Activated B cell treated with CpG ODN at 0.5 μM for 24 hours (primary cell): ENCODE measurements around the gene XPNPEP1. TPM values are rescaled to one million over a fixed set of nuclear protein-coding genes. Genes with fewer than 3 reads are reported as not detected.

ENCODE experiments used
- ATAC-seq: fragments of 200-7000 bp; cut with Tn5 transposase; one replicate; pipeline ENCODE4 v1.10.0; 2021; ENCODE audit warnings: low read depth, mild to moderate bottlenecking, moderate library complexity
- CTCF ChIA-PET: fragments of 350-600 bp; sonication (Branson Sonifier 250); formaldehyde crosslinking; loops from one replicate; lab custom pipeline; 2021; ENCODE audit warnings: antibody characterized with exemption; lab: Charles Lee
- POLR2A ChIA-PET: fragments of 350-600 bp; sonication (Branson Sonifier 250); formaldehyde crosslinking; loops from one replicate; lab custom pipeline; 2021; ENCODE audit warnings: antibody characterized with exemption; lab: Charles Lee
- DNase-seq: peaks from one replicate; pipeline ENCODE4 v3.0.0; 2022
- H3K27ac Mint-ChIP-seq: one replicate; pipeline ENCODE4 v1.8.0; 2020; ENCODE audit warnings: mixed read lengths
- H3K27me3 Mint-ChIP-seq: one replicate; pipeline ENCODE4 v1.8.0; 2021; ENCODE audit warnings: mixed read lengths
- H3K36me3 Mint-ChIP-seq: one replicate; pipeline ENCODE4 v1.8.0; 2021; ENCODE audit warnings: low read depth, mixed read lengths
- H3K4me1 Mint-ChIP-seq: one replicate; pipeline ENCODE4 v1.8.0; 2021; ENCODE audit warnings: mixed read lengths
- H3K4me3 Mint-ChIP-seq: one replicate; pipeline ENCODE4 v1.8.0; 2020; ENCODE audit warnings: mild to moderate bottlenecking, mixed read lengths
- H3K9me3 Mint-ChIP-seq: one replicate; pipeline ENCODE4 v1.8.0; 2020; ENCODE audit warnings: mixed read lengths
- intact Hi-C: fragments of 100-400 bp; cut with micrococcal nuclease; formaldehyde crosslinking; loops from one replicate; pipeline ENCODE4 v1.15.1; 2024
- total RNA-seq: library from RNA; stranded (reverse); gene quantifications from 2 replicates; pipeline ENCODE4 v1.2.3, GENCODE V29; 2022
- TF ChIP-seq, protein P1 (sequence below): fragments of 200-600 bp; IDR thresholded peaks from one replicate; pipeline ENCODE4 v1.8.0; 2022; ENCODE audit warnings: antibody characterized with exemption, mild to moderate bottlenecking

The XPNPEP1 gene
- total RNA-seq, 1 donor from 2014 or later: 70.6 TPM

DNA sequence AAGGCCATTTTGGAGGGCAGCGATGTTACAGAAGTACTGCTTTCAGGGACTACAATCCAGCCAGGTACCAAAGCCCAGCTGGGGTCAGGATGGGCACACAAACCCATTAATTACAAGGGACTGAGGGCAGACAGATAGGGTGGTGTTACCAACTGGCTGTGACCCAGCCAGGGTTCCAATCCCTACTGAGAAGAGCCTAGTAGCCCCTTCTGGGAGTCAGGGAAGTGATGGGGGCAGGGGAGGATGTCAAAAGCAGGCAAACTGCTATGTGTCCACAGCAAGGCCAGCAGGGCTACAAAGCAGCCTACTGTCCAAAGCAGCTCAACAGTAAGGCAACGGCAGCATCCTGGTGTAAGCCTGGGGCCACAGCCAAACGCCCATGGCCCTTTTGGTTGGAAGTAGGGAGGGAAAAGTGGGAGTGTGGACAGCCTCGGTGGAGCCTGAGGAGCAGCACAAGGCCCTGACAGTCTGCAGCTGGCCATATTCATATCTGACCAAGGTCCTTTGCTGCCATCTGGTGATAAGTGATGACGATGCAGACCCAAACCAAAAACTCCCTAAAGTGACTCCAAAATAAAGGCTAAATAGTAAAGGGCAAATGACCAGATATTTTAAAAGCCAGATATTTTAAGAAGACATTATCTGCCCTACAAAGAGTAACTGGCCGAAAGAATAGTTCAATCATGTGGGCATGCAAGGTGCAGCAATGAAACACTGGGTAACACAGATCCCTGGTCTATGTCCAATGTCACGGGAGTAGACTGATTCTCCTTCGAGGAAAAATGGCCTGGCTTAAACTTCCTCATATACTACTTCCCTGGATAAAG lies 56.9 kb downstream of the XPNPEP1 start:
- POLR2A ChIA-PET: no interaction called here
- Mint-ChIP-seq H3K4me3 (no peak overlapping the region), H3K27ac (no peak overlapping the region), H3K36me3 (peaks cover 87% of the 10 kb centered on the region), H3K4me1 (no peaks in the 10 kb centered on the region), H3K9me3 (peaks cover 20% of the 10 kb centered on the region), H3K27me3 (no peaks in the 10 kb centered on the region)
- CTCF ChIA-PET: interaction anchor here (1.3 to 2.1 kb wide), 2 partner anchors 10 to 14 kb away, joined by 3 to 5 read pairs; no protein-coding TSS in a partner anchor
- intact Hi-C loops: no loop called here
- DNase-seq (no peak), ATAC-seq (no peak)
- TF ChIP-seq, protein P1, sequence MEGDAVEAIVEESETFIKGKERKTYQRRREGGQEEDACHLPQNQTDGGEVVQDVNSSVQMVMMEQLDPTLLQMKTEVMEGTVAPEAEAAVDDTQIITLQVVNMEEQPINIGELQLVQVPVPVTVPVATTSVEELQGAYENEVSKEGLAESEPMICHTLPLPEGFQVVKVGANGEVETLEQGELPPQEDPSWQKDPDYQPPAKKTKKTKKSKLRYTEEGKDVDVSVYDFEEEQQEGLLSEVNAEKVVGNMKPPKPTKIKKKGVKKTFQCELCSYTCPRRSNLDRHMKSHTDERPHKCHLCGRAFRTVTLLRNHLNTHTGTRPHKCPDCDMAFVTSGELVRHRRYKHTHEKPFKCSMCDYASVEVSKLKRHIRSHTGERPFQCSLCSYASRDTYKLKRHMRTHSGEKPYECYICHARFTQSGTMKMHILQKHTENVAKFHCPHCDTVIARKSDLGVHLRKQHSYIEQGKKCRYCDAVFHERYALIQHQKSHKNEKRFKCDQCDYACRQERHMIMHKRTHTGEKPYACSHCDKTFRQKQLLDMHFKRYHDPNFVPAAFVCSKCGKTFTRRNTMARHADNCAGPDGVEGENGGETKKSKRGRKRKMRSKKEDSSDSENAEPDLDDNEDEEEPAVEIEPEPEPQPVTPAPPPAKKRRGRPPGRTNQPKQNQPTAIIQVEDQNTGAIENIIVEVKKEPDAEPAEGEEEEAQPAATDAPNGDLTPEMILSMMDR: no peak

DNA sequence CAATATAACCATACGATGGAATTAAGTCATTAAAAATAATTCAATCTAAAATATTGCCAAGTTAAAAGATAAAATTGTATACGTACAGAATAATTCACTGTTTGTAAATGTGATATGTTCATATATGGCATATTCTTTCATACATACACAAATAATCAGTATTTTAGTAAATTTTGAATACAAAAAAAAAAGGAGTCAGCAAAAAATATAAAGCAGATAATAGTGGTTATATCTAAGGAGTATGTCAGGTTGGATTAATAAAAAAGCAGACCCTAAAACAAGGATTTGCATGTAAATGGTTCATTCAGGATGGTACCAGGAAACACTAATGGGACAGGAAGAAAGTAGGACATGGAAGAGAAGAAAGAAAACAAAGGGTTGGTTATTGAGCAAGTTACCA lies 59.5 kb downstream of the XPNPEP1 start:
- Mint-ChIP-seq H3K36me3 (peaks cover 64% of the 10 kb centered on the region), H3K4me3 (no peak overlapping the region), H3K4me1 (peaks cover 17% of the 10 kb centered on the region), H3K27ac (no peak overlapping the region), H3K27me3 (no peaks in the 10 kb centered on the region), H3K9me3 (peaks cover 20% of the 10 kb centered on the region)
- no peak for DNase-seq
- ATAC-seq: no peak
- intact Hi-C loops: no loop called here
- TF ChIP-seq, protein P1: no peak
- POLR2A ChIA-PET: no interaction called here
- CTCF ChIA-PET: interaction anchor here (1.9 kb wide), 1 partner anchor 20 kb away, joined by 4 read pairs; no protein-coding TSS in a partner anchor

DNA sequence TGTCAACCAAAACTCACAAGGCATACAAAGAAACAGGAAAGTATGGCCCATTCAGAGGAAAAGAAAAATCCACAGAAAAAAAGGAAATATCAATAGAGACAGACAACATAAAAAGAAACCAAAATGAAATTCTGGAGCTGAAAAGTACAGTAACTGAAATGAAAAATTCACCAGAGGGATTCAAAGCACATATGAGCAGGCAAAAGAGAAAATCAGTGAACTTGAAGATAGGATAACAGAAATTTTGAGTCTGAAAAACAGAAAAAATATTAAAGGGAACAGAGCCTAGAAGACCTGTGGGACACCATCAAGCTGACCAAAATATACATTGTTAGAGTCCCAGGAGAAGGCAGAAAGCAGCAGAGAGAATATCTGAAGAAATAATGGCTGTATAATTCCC lies 60.6 kb downstream of the XPNPEP1 start:
- Mint-ChIP-seq H3K4me3 (no peak overlapping the region), H3K9me3 (peaks cover 20% of the 10 kb centered on the region), H3K27ac (no peak overlapping the region), H3K4me1 (peaks cover 17% of the 10 kb centered on the region), H3K27me3 (no peaks in the 10 kb centered on the region), H3K36me3 (peaks cover 54% of the 10 kb centered on the region)
- ChIA-PET CTCF (interaction anchor here (1.9 kb wide), 1 partner anchor 22 kb away, joined by 4 read pairs; no protein-coding TSS in a partner anchor), POLR2A (no interaction called here)
- intact Hi-C loops: no loop called here
- TF ChIP-seq, protein P1: no peak
- ATAC-seq (no peak), DNase-seq (no peak)

DNA sequence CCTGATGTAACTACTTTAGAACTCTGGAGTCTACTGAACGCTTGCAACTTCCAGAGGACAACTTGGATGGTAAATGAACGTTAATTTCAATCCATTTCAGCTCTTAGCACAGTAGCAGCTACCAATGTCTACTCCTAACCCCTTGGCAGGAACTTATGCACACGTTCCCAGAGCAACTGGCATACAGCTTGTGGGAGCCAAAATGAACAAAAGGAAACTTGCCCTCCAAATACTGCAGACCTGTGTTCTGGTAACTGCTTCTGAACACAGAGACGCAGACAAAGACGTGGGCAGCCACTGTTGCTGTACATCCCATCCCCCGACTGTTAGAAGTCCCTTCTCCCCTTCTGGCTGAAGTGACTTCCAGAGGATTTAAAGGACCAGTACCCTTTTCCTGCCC lies 61.3 kb downstream of the XPNPEP1 start:
- ATAC-seq (no peak), DNase-seq (no peak)
- Mint-ChIP-seq H3K27me3 (no peaks in the 10 kb centered on the region), H3K4me3 (no peak overlapping the region), H3K27ac (no peak overlapping the region), H3K9me3 (peaks cover 20% of the 10 kb centered on the region), H3K4me1 (peaks cover 17% of the 10 kb centered on the region), H3K36me3 (peaks cover 47% of the 10 kb centered on the region)
- POLR2A ChIA-PET: no interaction called here
- intact Hi-C loops: no loop called here
- CTCF ChIA-PET: interaction anchor here (1.9 kb wide), 1 partner anchor 22 kb away, joined by 4 read pairs; no protein-coding TSS in a partner anchor
- TF ChIP-seq, protein P1: no peak

DNA sequence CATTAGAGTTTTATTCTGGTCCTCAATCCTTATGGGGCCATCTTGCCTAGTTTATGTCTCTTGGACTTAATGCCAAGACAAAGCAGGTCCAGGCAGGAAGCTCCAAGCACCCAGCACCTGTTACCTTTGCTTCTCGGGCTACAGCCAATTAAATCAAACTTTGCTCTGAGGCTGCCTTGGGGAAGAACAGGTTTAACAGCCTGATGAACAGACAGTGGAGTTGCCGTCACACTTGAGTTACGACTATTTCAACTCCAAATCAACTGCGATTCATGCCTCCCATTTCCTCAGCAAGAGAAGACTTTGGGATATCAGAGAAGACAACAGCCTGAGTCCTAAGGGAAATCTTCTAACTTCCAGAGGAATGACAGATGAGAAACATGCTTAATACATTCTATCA lies 62.2 kb downstream of the XPNPEP1 start:
- intact Hi-C loops: no loop called here
- H3K27ac Mint-ChIP-seq: no peak overlapping the region
- DNase-seq (no peak), ATAC-seq (no peak)
- H3K4me3 Mint-ChIP-seq: no peak overlapping the region
- H3K27me3 Mint-ChIP-seq: no peaks in the 10 kb centered on the region
- ChIA-PET CTCF (no interaction called here), POLR2A (no interaction called here)
- H3K9me3 Mint-ChIP-seq: peaks cover 20% of the 10 kb centered on the region
- TF ChIP-seq, protein P1: no peak
- H3K36me3 Mint-ChIP-seq: peaks cover 38% of the 10 kb centered on the region
- peaks cover 17% of the 10 kb centered on the region for H3K4me1 Mint-ChIP-seq
